AG10803 (cell line): ENCODE data around the gene DCAF5.

ENCODE experiments used
- DNase-seq: peaks from one replicate; pipeline ENCODE4 v3.0.0; 2010; ENCODE audit warnings: low read depth
- H3K4me3 ChIP-seq: 2 replicates; pipeline ENCODE4 v1.5.1; 2011; ENCODE audit warnings: mild to moderate bottlenecking, low read length, control low read depth
- CTCF ChIP-seq: conservative IDR thresholded peaks from 2 replicates; pipeline ENCODE4 v1.5.1; 2011; ENCODE audit warnings: mild to moderate bottlenecking, low read length, control low read depth, inconsistent platforms

The DCAF5 gene

DNA sequence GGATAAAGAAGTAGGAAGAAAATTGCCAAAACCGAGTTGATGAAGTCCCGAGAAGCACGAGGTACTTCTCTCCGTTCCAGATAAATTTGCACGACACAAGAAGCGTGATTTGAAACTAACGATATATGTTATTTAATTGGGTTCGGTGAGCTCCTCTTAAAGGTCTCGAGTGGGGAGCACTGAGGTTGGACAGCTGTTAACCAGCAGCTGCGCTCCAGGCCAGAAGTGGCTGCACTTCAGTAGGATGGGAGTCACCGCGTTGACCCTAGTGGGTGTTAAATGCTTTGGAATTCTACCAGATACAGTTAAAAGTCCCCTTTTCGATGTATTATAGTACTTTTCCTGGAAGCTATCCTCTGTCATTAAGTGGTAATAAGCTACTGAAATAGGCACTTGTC, 953 bp upstream of the DCAF5 start:
- H3K4me3 ChIP-seq = peak overlapping the region; percentile 85
- peak; percentile 24 for DNase-seq
- no peak for TF ChIP-seq CTCF

DNA sequence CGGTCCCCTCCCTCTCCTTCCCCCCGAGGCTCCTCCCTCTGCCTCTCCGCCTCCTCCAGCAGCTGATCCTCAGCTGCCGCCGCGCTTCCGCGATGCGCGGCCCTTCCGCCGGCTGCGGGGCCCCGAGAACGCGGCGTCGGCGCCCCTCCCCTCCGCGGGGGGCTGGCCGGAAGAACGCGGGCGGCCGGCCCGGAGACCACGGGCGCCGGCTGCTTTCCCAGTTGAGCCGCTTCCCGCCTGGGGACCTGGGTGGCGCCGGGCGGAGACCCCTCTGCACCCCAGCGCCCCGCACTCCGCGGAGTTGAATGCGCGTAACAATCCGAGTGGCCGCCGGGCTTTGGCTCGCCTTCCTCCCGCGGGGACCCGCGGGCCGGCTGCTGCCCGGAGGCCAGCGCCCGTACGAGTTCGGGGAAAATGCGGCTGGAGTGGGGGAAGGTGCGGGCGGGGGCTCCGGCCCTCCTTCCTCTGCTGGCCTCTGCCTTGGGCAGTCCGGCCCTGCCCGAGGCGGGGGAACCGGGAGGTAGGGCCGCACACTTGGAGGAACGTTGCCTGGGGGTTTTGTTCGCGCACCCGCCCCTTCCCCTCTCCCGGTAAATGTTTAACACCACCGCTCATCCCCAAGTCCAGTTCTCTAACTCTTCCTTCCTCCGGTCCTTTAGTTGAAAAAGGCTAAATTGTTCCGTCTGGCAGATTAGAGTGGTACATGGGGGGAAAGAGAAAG, 393 bp upstream of the DCAF5 start:
- no peak for TF ChIP-seq CTCF
- DNase-seq = peak; percentile 92
- peak overlapping the region; percentile 85 for H3K4me3 ChIP-seq

DNA sequence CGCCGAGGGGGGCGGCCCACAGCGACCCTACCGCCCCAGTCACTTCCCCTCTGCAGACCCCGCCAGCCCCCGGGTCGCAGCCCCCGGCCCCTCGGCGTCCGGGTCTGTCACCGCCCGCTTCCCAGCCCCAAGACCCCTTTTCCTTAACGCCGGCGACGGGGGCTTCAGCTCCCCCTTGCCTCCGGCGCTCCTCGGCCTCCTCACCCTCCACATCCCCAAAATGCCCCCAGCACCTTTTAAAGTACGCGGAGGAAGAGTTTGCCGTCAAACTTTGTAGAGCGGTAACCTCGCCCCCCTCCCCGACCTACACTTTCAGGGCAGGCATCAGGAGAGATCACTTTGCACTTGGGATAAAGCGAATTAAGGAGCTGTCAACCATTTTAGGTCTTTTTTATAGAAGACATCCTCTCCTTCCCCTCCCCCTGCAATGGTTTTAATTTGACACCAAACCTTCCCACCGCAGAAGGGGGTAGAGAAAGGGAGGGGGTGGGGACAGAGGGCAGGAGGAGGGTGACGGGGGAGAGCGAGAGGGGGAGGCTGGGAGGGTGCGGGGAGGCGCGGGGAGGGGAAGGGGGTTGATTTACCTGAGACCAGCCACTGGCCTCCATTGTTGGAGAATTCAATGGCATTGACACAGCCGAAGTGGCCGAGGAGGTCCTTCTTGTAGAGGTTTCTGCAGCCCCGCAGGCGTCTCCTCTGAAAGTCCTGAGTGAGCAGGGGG, 578 bp downstream of the DCAF5 start:
- peak; percentile 33 for DNase-seq
- TF ChIP-seq CTCF = no peak
- peak overlapping the region; percentile 85 for H3K4me3 ChIP-seq

DNA sequence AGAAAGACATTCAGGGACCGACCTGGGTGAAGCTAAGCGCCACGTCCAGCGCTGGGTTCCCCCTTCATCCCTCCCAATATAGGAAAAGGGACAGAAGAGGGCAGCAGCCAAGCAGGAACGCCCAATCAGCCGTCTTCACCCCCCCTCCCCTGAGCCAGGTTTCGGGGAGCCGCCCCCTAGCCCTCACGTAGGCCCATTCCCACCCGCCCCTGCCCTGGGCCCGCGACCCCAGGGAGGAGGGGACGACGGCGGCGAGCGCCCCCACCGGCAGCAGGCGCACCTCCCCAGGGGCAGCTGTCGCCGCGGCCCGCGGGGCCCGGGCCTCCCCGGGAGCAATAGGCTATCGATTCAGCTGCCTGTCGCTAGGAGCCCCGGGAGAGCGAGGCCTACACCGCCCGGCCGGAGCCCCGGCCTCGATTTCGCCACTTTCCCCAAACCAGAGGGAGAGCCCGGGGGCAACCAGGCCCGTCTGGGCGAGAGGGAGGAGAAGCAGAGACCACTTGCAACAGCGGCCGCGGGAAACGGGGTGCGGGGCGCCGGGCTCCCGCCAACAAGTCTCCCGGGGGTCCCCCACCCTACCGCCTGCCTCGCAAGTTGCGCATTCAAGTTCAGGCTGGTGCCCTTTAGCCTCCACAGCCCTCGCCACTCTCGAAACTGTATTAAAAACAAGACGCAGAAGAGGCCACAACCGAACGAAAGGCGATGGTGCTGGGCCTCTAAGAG, 1.3 kb downstream of the DCAF5 start:
- peak; percentile 32; the same call in 1 of the 2 replicates for TF ChIP-seq CTCF
- peak overlapping the region; percentile 85 for H3K4me3 ChIP-seq
- peak; percentile 73 for DNase-seq

- peak; percentile 44 for DNase-seq
- no peak for TF ChIP-seq CTCF
- no peak overlapping the region for H3K4me3 ChIP-seq
These were observed 3.3 kb downstream of the DCAF5 start for GRCh38 chr14:69149461-69150244.

DNA sequence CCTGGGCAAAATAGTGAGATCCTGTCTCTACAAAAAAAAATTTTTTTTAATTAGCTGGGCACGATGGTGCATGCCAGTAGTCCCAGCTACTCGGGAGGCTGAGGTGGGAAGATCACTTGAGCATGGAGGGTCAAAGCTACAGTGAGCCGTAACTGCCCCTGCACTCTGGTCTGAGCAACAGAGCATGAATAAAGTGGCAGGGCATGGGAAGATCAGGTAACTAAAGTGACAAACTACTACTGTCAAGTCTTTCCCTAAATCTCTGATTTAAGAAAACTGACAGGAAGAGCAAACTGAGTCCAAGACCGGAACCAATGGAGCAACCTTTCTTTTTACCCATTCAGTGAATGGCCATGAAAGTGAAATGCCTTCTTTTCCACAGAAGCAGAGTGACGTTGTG, 10.8 kb downstream of the DCAF5 start:
- no peak overlapping the region for H3K4me3 ChIP-seq
- no peak for DNase-seq
- no peak for TF ChIP-seq CTCF
